ENCODE results near the gene PPIL6.

Gene PPIL6

GRCh38 chr6:109449064-109449794, 8.8 kb upstream of the PPIL6 start:
- no peak for DNase-seq (ENCODE audit: low spot score)

DNA sequence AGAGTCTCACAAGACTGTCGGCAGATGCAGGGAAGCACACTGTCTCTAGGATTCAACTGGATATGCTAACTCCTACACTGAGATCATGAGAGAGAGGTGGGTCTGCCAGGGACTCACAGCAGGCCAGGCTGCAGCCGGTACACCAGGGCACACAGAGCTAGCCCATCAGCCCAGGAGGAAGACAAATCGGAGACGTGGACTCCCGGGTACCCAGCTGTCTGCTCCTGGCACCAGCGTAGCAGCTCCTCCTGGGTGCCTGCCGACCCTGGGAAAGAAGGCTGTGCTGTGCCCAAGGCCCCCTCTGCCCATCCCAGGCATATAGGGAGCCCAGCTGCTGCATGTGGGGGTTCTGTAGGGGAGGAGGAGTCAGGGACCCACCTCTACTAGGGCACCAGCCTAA, 8.2 kb upstream of the PPIL6 start:
- no peak for DNase-seq (ENCODE audit: low spot score)

DNA sequence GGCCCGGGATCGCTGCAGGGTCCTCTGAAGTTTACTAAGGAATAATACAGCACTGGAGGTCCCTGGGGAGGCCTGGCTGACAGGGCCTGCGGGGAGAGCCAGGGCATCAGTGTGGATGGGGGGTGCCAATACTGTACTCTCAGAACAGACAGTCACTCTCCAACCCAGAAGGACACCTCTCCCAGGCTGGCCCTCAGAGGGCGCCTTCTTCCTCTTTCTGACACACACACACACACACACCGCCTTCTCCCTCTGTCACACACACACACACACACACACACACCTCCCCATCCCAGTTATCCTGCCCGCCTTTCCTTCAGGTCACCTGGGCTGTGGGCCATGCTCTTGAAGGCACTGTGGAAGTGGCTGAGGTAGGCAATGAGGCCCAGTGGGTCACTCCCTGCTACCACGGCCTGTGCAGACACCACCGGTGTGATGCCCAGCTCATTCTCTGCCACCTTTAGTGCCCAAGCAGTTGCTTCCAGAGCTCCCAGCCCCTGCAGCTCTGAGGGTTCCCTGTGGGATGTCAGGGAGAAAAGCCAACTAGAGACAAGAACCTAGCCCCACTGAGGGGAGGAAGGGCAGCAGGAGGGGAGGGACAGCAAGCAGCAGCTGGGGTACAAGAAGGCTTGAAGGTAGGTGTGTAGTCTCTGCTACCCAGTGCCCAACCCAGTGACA, 7.6 kb upstream of the PPIL6 start:
- DNase-seq (ENCODE audit: low spot score), result no peak

DNA sequence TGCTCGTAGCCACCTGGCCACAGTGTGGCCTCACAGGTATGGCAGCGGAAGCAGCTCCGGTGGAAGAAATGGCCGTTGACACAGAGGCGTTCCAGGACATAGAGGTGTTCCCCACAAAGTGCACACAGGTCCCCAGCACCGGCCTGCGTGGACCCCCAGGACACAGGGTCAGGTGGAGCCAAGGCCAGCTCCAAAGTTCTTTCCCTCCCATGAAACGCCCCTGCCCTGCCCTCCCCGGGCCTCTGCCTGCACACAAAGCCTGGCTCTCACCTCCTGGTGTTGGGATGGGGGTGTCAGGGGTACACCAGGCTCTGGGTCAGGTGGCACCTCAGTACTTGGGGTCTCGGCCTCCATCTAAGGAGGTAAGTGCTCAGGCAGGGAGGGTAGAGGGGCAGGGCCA, 6.7 kb upstream of the PPIL6 start:
- DNase-seq (ENCODE audit: low spot score), result no peak

DNA sequence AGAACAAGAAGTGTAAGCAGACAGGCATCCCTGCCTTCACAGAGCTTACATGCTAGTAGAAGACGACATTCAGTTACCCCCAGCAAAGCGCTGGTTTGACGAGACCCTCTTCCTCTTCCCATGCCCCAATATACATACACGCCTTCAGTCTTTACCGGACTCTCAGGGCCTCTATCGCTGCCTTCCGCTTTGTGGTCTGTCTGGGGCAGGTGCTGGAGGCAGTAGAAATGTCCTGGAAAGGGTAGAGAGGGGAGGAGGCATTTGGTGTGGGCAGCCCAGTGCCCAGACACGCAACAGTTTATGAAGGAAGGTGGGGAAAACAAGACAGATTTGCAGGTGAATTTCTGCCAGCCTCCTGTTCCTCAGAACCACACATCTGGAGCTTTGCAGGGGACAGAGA, 6.1 kb upstream of the PPIL6 start:
- no peak for DNase-seq (ENCODE audit: low spot score)

DNA sequence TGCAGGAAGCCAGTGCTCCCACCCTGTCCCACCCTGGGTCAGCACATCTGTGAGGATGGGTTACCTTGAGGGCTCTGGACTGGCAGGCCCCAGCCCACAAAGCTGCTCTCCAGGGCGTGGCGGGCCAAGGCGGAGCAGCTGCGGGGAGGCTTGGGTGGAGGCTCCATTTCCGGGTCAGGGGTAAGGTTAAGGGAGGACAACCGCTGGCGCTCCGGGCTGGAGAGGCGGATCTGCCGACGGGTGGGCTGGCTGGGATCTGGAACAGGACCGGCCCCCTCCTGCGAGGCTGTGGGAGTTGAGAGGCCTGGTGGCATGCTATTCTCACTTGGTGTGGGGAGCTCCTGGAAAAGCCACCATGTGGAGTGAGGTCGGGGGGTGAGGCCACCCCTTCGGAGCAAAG, 5.6 kb upstream of the PPIL6 start:
- no peak for DNase-seq (ENCODE audit: low spot score)

DNA sequence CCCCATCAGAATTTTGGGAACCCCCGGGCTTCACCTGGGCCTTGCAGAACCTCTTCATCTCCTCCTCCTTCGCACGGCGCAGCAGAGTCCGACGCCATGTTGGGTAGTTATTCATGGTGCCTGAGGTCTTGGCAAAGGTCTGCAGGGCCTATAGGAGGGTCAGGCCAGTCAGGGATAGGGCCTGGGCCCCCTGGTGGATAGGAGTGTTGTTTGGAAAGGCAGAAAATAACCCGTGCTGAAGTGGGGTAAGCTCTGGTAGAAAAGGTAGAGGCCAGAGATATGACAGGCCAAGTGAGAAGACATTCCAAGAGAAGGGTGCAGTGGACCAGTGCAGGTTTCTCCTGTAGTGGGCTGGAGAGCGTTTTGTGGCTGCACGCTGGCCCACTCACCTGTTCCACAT, 5.0 kb upstream of the PPIL6 start:
- DNase-seq (ENCODE audit: low spot score), result peak; percentile 71

- no peak for DNase-seq (ENCODE audit: low spot score)
These were observed 3.1 kb upstream of the PPIL6 start for GRCh38 chr6:109443425-109443950.

GRCh38 chr6:109442393-109442924, 2.0 kb upstream of the PPIL6 start:
- no peak for DNase-seq (ENCODE audit: low spot score)

DNA sequence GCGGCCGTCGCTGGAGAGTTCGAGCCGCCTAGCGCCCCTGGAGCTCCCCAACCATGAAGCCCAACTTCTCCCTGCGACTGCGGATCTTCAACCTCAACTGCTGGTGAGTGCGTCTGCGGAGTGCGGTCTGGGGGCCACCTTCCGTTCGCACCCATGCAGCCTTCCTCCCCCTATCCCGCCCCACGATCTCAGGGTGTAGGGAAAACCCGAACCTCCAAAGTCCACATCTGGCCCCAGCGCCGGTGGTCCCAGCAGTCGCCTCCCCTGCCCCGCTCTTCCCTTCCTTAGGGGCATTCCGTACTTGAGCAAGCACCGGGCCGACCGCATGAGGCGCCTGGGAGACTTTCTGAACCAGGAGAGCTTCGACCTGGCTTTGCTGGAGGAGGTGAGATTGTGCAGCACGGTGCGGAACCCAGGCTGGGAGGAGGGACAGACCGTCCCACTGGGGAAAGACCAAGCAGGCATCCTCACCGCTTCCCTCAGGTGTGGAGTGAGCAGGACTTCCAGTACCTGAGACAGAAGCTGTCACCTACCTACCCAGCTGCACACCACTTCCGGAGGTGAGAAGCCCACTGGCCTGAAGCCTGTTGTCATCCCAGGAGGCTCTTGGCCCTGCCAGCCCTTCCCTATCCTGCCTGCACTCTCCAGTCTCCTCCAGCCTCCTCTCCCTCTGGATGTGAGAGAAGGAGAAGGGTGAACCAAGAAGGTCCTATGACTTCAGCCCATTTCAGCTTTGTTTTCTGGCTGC, 815 bp upstream of the PPIL6 start:
- peak; percentile 77 for DNase-seq (ENCODE audit: low spot score)

DNA sequence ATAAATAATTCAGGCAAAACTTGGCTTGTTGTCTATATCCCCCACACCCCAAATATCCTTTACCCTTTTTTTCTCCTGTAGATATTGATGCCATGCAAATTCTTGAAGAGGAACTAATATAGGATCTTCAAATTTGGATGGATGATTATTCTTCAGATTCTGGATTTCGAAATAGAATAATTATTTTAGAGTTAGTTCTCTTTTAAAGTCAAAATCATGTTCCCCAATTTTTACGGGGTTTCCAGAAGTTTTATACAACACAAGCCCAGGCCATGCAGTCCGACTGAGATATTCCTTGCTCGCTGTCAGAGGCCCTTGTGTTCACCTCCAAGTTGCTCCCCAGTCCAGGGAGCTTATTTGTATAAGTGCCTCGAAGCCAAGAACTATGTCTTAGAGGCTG, 4.4 kb downstream of the PPIL6 start:
- DNase-seq (ENCODE audit: low spot score), result no peak

GRCh38 chr6:109434456-109434855, 6.0 kb downstream of the PPIL6 start:
- DNase-seq (ENCODE audit: low spot score), result no peak

DNA sequence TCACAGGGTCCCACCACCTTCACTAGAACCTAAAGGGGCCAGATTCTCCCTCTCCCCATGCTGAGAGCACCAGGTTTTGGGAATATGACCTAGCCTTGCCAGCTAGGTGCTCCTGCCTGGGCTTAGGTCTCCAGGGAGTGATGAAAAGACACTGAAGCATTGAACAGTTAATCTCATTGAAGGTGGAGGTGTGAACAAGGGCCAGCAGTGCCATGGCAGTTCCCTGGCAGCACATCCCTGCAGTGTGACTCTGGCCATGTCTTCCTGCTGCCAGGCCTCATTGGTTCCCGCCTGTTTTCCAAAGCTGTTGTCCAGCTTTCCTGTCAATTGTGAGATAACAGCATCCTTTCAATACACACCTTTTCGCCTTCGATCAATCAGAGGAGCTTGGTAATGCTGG, 10.9 kb downstream of the PPIL6 start:
- DNase-seq (ENCODE audit: low spot score), result no peak

DNA sequence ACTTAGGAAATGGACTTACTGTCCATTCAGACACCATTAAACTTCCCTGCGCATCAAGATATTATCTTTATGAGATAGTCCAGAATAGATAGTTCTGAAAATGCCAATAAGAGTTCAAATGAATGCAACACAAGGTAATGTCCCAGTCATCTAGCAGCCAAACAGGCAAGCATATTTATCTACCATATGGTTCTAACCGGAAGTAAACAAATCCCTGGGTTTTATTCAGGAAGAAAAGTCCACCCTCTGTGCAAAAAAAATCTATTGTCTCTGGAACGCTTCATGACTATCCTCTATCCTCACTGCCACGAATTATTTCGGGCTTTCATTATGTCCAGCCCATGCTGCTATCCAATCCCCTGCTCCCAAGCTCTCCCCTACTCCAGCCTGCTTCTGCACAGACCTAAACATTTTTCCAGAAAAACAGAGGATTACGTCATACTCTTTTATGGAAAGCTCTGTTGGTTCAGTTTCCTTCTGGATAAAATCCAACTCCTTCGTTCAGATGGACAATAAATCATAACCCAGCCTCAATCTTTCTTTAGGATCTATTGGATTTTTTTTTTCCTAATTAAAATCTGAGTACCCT, 11.4 kb downstream of the PPIL6 start:
- DNase-seq (ENCODE audit: low spot score), result no peak

GRCh38 chr6:109424946-109425345, 15.5 kb downstream of the PPIL6 start:
- DNase-seq (ENCODE audit: low spot score), result no peak

- DNase-seq (ENCODE audit: low spot score), result no peak
These were observed 19.2 kb downstream of the PPIL6 start for GRCh38 chr6:109421184-109421583.

DNA sequence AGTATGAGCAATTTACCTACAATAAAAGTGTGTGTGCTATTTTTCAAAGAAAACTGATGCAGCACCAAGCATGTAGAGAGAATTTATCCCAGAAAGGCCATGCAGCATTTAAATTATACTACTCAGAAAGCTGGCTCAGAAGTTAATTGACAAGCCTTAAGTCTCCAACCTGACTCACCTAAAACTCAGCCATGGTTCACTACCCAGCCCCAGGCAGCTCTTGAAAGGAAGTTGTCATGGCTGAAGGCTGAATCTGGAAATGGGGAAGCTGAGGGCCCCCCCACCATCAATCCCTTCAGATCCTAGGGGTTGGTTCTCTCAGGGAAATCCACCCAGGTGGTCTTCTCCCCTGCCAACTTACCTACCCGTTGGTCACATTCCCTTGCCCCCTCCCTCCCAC, 19.7 kb downstream of the PPIL6 start:
- DNase-seq (ENCODE audit: low spot score), result no peak

DNA sequence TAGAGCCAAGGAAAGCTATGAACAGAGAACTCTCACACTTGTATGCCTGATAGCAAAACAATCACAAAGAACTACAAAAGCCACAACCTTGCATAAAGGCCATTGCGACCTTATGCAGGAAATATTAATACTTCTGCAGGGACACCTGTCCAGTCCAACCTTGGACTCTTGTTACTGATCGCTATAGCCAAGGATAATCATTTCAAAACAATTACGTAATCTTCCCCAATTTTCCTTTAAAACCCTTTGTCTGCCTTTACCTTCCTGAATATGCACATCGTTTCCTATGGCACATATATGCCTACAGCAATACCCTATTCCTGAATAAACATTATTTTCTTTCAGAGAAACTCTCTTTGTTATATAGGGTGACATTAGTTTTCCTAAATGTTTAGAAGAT, 22.8 kb downstream of the PPIL6 start:
- no peak for DNase-seq (ENCODE audit: low spot score)

DNA sequence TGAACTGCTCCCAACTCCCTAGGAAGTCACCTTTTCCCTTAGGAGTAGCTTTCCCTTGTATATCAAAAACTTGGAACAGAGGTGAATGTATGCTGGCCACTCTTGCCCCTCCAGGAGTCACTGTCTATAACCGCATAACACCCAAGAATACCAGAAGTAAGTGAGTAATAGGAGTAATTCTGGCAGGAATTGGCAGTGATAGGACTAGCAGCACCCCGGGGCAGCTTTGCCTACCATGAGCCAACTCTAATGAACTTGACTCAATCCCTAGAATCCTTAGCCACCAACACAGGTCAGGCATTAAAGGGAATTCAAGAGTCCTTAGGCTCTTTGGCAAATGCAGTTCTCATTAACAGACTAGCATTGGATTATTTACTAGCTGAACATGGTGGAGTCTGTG, 29.4 kb downstream of the PPIL6 start:
- no peak for DNase-seq (ENCODE audit: low spot score)

DNA sequence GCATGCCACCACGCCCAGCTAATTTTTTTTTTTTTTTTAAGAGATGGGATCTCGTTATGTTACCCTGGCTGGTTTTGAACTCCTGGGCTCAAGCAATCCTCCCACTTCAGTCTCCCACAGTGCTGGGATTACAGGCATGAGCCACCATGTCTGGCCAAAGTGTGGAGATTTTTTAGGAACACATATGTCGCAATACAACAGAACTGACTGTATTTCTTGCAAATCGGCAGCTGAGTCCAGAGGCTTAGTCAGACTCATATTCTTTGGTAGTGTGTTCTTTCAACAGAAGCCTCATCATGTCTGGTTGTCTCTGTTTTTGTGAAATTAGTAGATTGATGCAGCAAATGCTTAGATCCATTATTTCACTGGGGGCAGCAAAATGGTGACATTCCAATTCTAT, 34.2 kb downstream of the PPIL6 start:
- no peak for DNase-seq (ENCODE audit: low spot score)

DNA sequence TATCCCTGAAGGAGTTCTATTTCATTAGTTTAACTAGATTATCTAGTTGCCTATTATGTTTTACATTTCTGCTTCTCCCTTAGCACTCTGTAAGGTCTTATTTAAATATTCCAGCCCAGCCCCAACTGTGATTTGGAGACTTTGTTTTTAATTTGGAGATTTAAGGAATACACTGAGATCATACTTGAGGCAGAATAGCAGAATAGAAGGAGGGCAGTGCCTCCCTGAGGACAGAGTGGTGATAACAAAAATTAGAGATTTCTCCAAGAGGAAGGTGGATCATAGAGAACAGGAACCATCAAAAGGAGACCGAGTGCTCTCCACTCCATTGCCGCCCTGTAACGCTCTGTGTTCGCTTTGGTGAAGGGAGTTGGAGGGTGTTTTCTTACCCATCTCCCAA, 43.4 kb downstream of the PPIL6 start:
- DNase-seq (ENCODE audit: low spot score), result no peak

GRCh38 chr6:109396046-109396718, 44.2 kb downstream of the PPIL6 start:
- no peak for DNase-seq (ENCODE audit: low spot score)
